Measurements from ENCODE around the gene PRKCD. TPM values are rescaled to one million over a fixed set of nuclear protein-coding genes. Genes with fewer than 3 reads are reported as not detected.

The PRKCD gene
- total RNA-seq, 1 experiment from 2014 or later = 30.9 TPM

GRCh38 chr3:53242155-53242554 is 81.1 kb downstream of the PRKCD start:
- no TSS peak for BruUV-seq (replicated peaks)
- H3K9me3 Mint-ChIP-seq (ENCODE audit: unreplicated experiment) = no peaks in the 10 kb centered on the region
- Histone ChIP-seq H3K36me3 (ENCODE audit: control insufficient read depth, insufficient read depth, low read length) (0 out of 2 replicates have a peak, but pooled peaks cover 2% of the 10 kb centered on the region), H3K27me3 (replicated peaks; ENCODE audit: control insufficient read depth, insufficient read depth, low read length) (no peaks in the 10 kb centered on the region), H3K4me1 (peaks cover 18% of the 10 kb centered on the region), H3K9me3 (no peaks in the 10 kb centered on the region), H3K4me3 (ENCODE audit: low read depth, low read length) (no peak overlapping the region)
- no peak for TF ChIP-seq CTCF (IDR thresholded peaks at IDR 0.05; ENCODE audit: insufficient read depth in 1 of 2, low read depth in 1 of 2, low read length in 1 of 2, severe bottlenecking in 1 of 2, unreplicated experiment in 1 of 2)
- H3K27ac Mint-ChIP-seq (ENCODE audit: unreplicated experiment) = no peak overlapping the region
- POLR2A ChIA-PET = no interaction called here
- CTCF ChIA-PET = no interaction called here
- H3K36me3 Mint-ChIP-seq (ENCODE audit: insufficient read depth, unreplicated experiment) = peaks cover 58% of the 10 kb centered on the region
- no peak overlapping the region for H3K4me3 Mint-ChIP-seq (ENCODE audit: unreplicated experiment)
- no peaks in the 10 kb centered on the region for H3K27me3 Mint-ChIP-seq (ENCODE audit: insufficient read depth, unreplicated experiment)
- H3K4me1 Mint-ChIP-seq (ENCODE audit: low read depth, unreplicated experiment) = peaks cover 18% of the 10 kb centered on the region
- DNase-seq = no peak
- intact Hi-C loops (cut with micrococcal nuclease; ENCODE audit: unreplicated experiment) = no loop called here

Other genes starting within 250 kb of the PRKCD start
- gene SFMBT1, start 115.1 kb upstream of the PRKCD start, total RNA-seq (2022) = 45.3 and 47.4 TPM in 2 replicates
- 33.1 and 35.7 TPM in 2 replicates for gene RFT1, start 30.8 kb upstream of the PRKCD start, total RNA-seq (2022)
- gene TKT, start 94.8 kb downstream of the PRKCD start, total RNA-seq (2022) = 339 and 381 TPM in 2 replicates
- 32.5 and 32.9 TPM in 2 replicates for gene DCP1A, start 186.3 kb downstream of the PRKCD start, total RNA-seq (2022)

All from Caco-2 (cell line).